ENCODE data around the gene AVL9. TPM values are rescaled to one million over a fixed set of nuclear protein-coding genes. Genes with fewer than 3 reads are reported as not detected.

AVL9 gene
- total and polyA plus RNA-seq, 2 of the 13 experiments (the other 11 are each of a cell fraction or from before 2014, with no cell fraction given) = 29.9 to 48.0 TPM

- TF ChIP-seq FUBP1 (CRISPR knock-in tag; IDR thresholded peaks at IDR 0.05; ENCODE audit: borderline replicate concordance) = peak; percentile 60; the same call in 1 of the 2 replicates
- TF ChIP-seq ZNF710 (CRISPR knock-in tag; IDR thresholded peaks at IDR 0.05; ENCODE audit: borderline replicate concordance) = peak; percentile 77; the same call in 1 of the 2 replicates
- TF ChIP-seq ZNF644 (CRISPR knock-in tag; IDR thresholded peaks at IDR 0.05; ENCODE audit: low read depth) = no peak
- peak; percentile 67 for TF ChIP-seq ZNF263 (CRISPR knock-in tag; IDR thresholded peaks at IDR 0.05)
- peak; percentile 88; the same call in 1 of the 2 replicates for TF ChIP-seq ZNF430 (CRISPR knock-in tag; IDR thresholded peaks at IDR 0.05)
- peak; percentile 51 for TF ChIP-seq MAFF (IDR thresholded peaks at IDR 0.05; ENCODE audit: low read depth, low read length)
- peak; percentile 84 for TF ChIP-seq MAX (IDR thresholded peaks at IDR 0.05)
- TF ChIP-seq SKIL (CRISPR knock-in tag; IDR thresholded peaks at IDR 0.05; ENCODE audit: borderline replicate concordance) = 0 out of 2 replicates have a peak, but pooled peaks have one; percentile 14
- TF ChIP-seq KMT2A (CRISPR knock-in tag; IDR thresholded peaks at IDR 0.05) = peak; percentile 98
- TF ChIP-seq RXRA (CRISPR knock-in tag; IDR thresholded peaks at IDR 0.05) = peak; percentile 81
- 0 out of 2 replicates have a peak, but pooled peaks have one; percentile 32 for TF ChIP-seq ZNF576 (CRISPR knock-in tag; IDR thresholded peaks at IDR 0.05)
- TF ChIP-seq MLX (CRISPR knock-in tag; IDR thresholded peaks at IDR 0.05) = no peak
- TF ChIP-seq MXI1 (IDR thresholded peaks at IDR 0.05; ENCODE audit: borderline replicate concordance, low read depth, low read length) = peak; percentile 85; the same call in 1 of the 3 replicates
- TF ChIP-seq ZBTB1 (CRISPR knock-in tag; IDR thresholded peaks at IDR 0.05; ENCODE audit: borderline replicate concordance) = 0 out of 2 replicates have a peak, but pooled peaks have one; percentile 22
- TF ChIP-seq ZNF331 (CRISPR knock-in tag; IDR thresholded peaks at IDR 0.05) = peak; percentile 93
- TF ChIP-seq TSC22D2 (CRISPR knock-in tag; IDR thresholded peaks at IDR 0.05; ENCODE audit: borderline replicate concordance) = peak; percentile 83; the same call in 1 of the 2 replicates
- TF ChIP-seq BATF2 (CRISPR knock-in tag; IDR thresholded peaks at IDR 0.05) = no peak
- peak; percentile 93 for TF ChIP-seq ZSCAN9 (CRISPR knock-in tag; IDR thresholded peaks at IDR 0.05; ENCODE audit: borderline replicate concordance)
- no peak; the same call in 1 of the 2 replicates for TF ChIP-seq NCOA5 (CRISPR knock-in tag; IDR thresholded peaks at IDR 0.05)
- no peak for TF ChIP-seq SNAPC5 (CRISPR knock-in tag; IDR thresholded peaks at IDR 0.05; ENCODE audit: borderline replicate concordance)
- 0 out of 2 replicates have a peak, but pooled peaks have one; percentile 72 for TF ChIP-seq ZSCAN12 (CRISPR knock-in tag; IDR thresholded peaks at IDR 0.05)
These were observed 5.0 kb upstream of the AVL9 start, which contains the start of gene LSM5 (continued) for GRCh38 chr7:32490127-32490796.

Data from HepG2 (cell line).